HEK293T (cell line): ENCODE data around the gene BMP2K.

Experiments
- CTCF ChIA-PET: fragments of 350-600 bp; formaldehyde crosslinking; extraction: SDS; loops from one replicate; lab custom pipeline; 2021; ENCODE audit warnings: antibody characterized with exemption, inconsistent platforms; lab: Yijun Ruan, JAX
- POLR2A ChIA-PET: fragments of 350-600 bp; formaldehyde crosslinking; extraction: SDS; loops from one replicate; lab custom pipeline; 2020; ENCODE audit warnings: antibody characterized with exemption, inconsistent platforms; lab: Yijun Ruan, JAX
- DNase-seq: peaks from one replicate; pipeline ENCODE4 v3.0.0; 2012; ENCODE audit warnings: mixed read lengths; ENCODE audit errors: extremely low spot score
- ARNT ChIP-seq: fragments of 450-650 bp; IDR thresholded peaks from 2 replicates; pipeline ENCODE4 v1.6.1; 2017; ENCODE audit warnings: mild to moderate bottlenecking
- BHLHE40 ChIP-seq: fragments of 450-650 bp; IDR thresholded peaks from 2 replicates; pipeline ENCODE4 v1.6.1; 2016; ENCODE audit warnings: mild to moderate bottlenecking, moderate library complexity, borderline replicate concordance
- CTBP1 ChIP-seq: fragments of 450-650 bp; IDR thresholded peaks from 2 replicates; pipeline ENCODE4 v1.6.1; 2016; ENCODE audit warnings: borderline replicate concordance
- ELF4 ChIP-seq: fragments of 450-650 bp; IDR thresholded peaks from 2 replicates; pipeline ENCODE4 v1.6.1; 2017; ENCODE audit warnings: antibody characterized with exemption
- FOXA1 ChIP-seq: fragments of 450-650 bp; IDR thresholded peaks from 2 replicates; pipeline ENCODE4 v1.6.1; 2016; ENCODE audit warnings: mild to moderate bottlenecking
- FOXK2 ChIP-seq: fragments of 450-650 bp; IDR thresholded peaks from 2 replicates; pipeline ENCODE4 v1.6.1; 2016; ENCODE audit warnings: mild to moderate bottlenecking
- FOXM1 ChIP-seq: fragments of 450-650 bp; IDR thresholded peaks from 2 replicates; pipeline ENCODE4 v1.6.1; 2017; ENCODE audit warnings: mild to moderate bottlenecking, borderline replicate concordance
- HDGF ChIP-seq: fragments of 450-650 bp; IDR thresholded peaks from 2 replicates; pipeline ENCODE4 v1.6.1; 2017; ENCODE audit warnings: antibody characterized with exemption, borderline replicate concordance
- L3MBTL2 ChIP-seq: fragments of 450-650 bp; conservative IDR thresholded peaks from 2 replicates; pipeline ENCODE4 v1.6.1; 2016; ENCODE audit warnings: mild to moderate bottlenecking
- NFRKB ChIP-seq: fragments of 450-650 bp; IDR thresholded peaks from 2 replicates; pipeline ENCODE4 v1.6.1; 2016; ENCODE audit warnings: mild to moderate bottlenecking, moderate library complexity
- SP1 ChIP-seq: fragments of 450-650 bp; IDR thresholded peaks from 2 replicates; pipeline ENCODE4 v1.6.1; 2017
- TARDBP ChIP-seq: fragments of 450-650 bp; IDR thresholded peaks from 2 replicates; pipeline ENCODE4 v1.6.1; 2016
- ZNF384 ChIP-seq: fragments of 450-650 bp; IDR thresholded peaks from 2 replicates; pipeline ENCODE4 v1.6.1; 2016
- TF ChIP-seq, protein P1 (sequence below): fragments of 450-650 bp; IDR thresholded peaks from 2 replicates; pipeline ENCODE4 v1.6.1; 2016

Gene BMP2K

DNA sequence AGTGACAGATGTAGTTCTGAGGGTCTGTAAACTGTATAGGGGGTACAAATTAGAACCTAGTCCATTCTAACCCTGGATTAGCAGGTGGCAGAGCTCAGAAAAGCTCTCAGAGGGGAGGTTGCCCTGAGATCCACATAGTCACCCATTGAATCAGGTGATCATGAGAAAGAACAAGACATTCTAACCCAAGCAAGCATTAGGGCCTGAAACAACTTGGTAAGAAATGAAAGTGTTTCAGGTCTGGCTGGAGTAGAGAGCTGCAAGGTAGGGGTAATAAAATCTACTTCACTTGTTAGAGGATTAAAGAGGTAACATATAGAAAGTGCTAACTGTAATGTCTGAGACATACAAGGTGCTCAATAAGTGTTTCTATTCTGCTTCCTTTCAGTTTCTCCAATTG, 8.8 kb upstream of the BMP2K start:
- TF ChIP-seq, protein P1, sequence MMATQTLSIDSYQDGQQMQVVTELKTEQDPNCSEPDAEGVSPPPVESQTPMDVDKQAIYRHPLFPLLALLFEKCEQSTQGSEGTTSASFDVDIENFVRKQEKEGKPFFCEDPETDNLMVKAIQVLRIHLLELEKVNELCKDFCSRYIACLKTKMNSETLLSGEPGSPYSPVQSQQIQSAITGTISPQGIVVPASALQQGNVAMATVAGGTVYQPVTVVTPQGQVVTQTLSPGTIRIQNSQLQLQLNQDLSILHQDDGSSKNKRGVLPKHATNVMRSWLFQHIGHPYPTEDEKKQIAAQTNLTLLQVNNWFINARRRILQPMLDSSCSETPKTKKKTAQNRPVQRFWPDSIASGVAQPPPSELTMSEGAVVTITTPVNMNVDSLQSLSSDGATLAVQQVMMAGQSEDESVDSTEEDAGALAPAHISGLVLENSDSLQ, result no peak
- no peak for TF ChIP-seq HDGF
- TF ChIP-seq CTBP1, result no peak
- TF ChIP-seq FOXM1, result no peak
- CTCF ChIA-PET, result no interaction called here
- POLR2A ChIA-PET, result no interaction called here
- no peak for DNase-seq

DNA sequence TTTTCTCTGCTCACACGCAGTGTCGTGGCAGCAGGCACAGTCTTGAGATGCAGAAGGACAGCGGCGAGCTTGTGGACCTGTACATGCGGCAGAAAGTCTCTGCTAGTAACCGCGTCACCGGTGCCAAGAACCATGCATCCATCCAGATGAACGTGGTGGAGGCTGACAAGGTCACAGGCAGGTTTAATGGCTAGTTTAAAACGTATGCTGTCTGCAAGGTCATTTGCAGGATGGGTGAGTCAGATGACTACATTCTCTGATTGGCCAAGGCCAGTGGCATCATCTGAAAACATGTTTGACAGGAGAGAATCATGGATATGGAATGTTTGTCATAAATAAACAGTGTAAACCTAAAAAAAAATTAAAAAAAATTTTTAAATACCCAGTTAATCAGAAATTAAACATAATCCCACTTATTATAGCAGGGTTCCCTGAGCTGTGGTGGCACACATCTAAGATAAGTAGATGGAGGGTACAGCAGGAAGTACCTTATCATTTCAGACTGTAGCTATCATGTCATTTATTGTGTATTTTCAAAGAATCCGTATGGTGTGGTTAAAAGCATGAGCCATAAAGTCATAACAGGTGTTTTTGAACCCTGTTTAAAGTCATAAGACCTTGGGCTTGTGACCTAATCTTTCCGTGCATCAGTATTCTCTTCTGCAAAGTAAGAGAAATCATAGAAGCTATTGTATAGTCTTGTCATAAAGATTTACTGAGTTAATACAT, 7.5 kb upstream of the BMP2K start:
- TF ChIP-seq ELF4, result no peak
- no peak for TF ChIP-seq L3MBTL2
- TF ChIP-seq NFRKB, result no peak
- no peak for TF ChIP-seq FOXA1
- no peak for DNase-seq
- POLR2A ChIA-PET, result no interaction called here
- CTCF ChIA-PET, result no interaction called here

- DNase-seq, result no peak
- CTCF ChIA-PET, result no interaction called here
- POLR2A ChIA-PET, result no interaction called here
- TF ChIP-seq HDGF (no peak), BHLHE40 (no peak), ZNF384 (no peak), FOXM1 (no peak), SP1 (no peak), ELF4 (no peak), FOXK2 (no peak), FOXA1 (no peak), L3MBTL2 (no peak), TARDBP (no peak)
- TF ChIP-seq, protein P1, result no peak
These were observed 6.0 kb upstream of the BMP2K start for GRCh38 chr4:78770091-78770642.

DNA sequence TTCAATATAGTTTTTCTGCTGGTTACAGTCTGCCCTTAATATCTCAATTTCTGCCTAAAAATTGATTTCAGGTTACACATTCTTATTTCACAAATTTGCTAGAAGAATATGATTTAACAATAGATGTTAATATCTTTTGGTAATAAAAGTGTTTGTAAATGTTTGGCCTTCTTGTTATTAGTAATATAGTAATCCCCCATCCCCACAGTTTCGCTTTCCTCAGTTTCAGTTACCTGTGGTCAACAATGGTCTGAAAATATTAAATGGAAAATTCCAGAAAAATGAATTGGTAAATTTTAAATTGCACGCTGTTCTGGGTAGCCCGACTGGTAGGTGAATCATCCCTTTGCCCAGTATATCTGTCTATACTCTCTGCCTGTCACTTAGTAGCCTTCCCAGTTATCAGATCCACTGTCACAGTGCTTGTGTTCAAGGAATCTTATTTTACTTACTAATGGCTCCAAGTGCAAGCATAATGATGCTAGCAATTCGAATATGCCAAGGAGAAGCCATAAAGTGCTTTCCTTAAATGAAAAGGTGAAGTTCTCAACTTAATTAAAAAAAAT, 3.5 kb upstream of the BMP2K start:
- no peak for DNase-seq
- CTCF ChIA-PET, result no interaction called here
- no peak for TF ChIP-seq NFRKB
- TF ChIP-seq ELF4, result no peak
- no peak for TF ChIP-seq FOXM1
- TF ChIP-seq FOXA1, result no peak
- POLR2A ChIA-PET, result no interaction called here

- no peak for DNase-seq
- POLR2A ChIA-PET, result interaction anchor here (0.9 kb wide), 1 partner anchor 9 kb away, joined by 3 read pairs; no protein-coding TSS in a partner anchor
- TF ChIP-seq, protein P1, result peak; percentile 84
- no peak for TF ChIP-seq NFRKB
- CTCF ChIA-PET, result no interaction called here
These were observed 1.7 kb upstream of the BMP2K start for GRCh38 chr4:78774417-78774816.

- peak; percentile 80 for DNase-seq
- POLR2A ChIA-PET, result interaction anchor here (1.0 kb wide), 1 partner anchor 149 kb away, joined by 3 read pairs; no protein-coding TSS in a partner anchor
- 0 out of 2 replicates have a peak, but pooled peaks have one; percentile 11 for TF ChIP-seq ELF4
- peak; percentile 88 for TF ChIP-seq L3MBTL2
- no peak for TF ChIP-seq ARNT
These were observed 659 bp upstream of the BMP2K start for GRCh38 chr4:78775303-78776078.

More at GRCh38 chr4:78775303-78776078, 659 bp upstream of the BMP2K start:
- CTCF ChIA-PET, result no interaction called here
